Measurements from ENCODE around the gene PLEKHH1.

Gene PLEKHH1

GRCh38 chr14:67532998-67533753, at the start of gene PLEKHH1:
Gene PLEKHH1 (plus strand): TSS chr14:67533290. CDS start chr14:67541868, 8,578 bp downstream.
- FAIRE-seq = no peak

- no peak for FAIRE-seq
Measured at GRCh38 chr14:67483579-67484285, 49.4 kb upstream of the PLEKHH1 start.

GRCh38 chr14:67485501-67486095, 47.5 kb upstream of the PLEKHH1 start:
- FAIRE-seq = no peak

GRCh38 chr14:67486890-67487289, 46.2 kb upstream of the PLEKHH1 start:
- no peak for FAIRE-seq

- no peak for FAIRE-seq
Measured at GRCh38 chr14:67487332-67487731, 45.8 kb upstream of the PLEKHH1 start.

- no peak for FAIRE-seq
Measured at GRCh38 chr14:67487937-67488893, 44.9 kb upstream of the PLEKHH1 start, which contains the start of gene TMEM229B. Gene TMEM229B (minus strand): TSS chr14:67488721. CDS start chr14:67473923, 14,798 bp downstream.

GRCh38 chr14:67490196-67490595, 42.9 kb upstream of the PLEKHH1 start:
- FAIRE-seq = no peak

- no peak for FAIRE-seq
Measured at GRCh38 chr14:67491285-67491684, 41.8 kb upstream of the PLEKHH1 start.

- peak; percentile 30 for FAIRE-seq
Measured at GRCh38 chr14:67491741-67492507, 41.2 kb upstream of the PLEKHH1 start.

GRCh38 chr14:67492538-67492937, 40.6 kb upstream of the PLEKHH1 start:
- FAIRE-seq = no peak

- FAIRE-seq = no peak
Measured at GRCh38 chr14:67493092-67493717, 39.9 kb upstream of the PLEKHH1 start.

- FAIRE-seq = no peak
Measured at GRCh38 chr14:67495827-67496226, 37.3 kb upstream of the PLEKHH1 start.

- no peak for FAIRE-seq
Measured at GRCh38 chr14:67497216-67497615, 35.9 kb upstream of the PLEKHH1 start.

GRCh38 chr14:67497716-67498115, 35.4 kb upstream of the PLEKHH1 start:
- no peak for FAIRE-seq

- FAIRE-seq = no peak
Measured at GRCh38 chr14:67500981-67501380, 32.1 kb upstream of the PLEKHH1 start.

- no peak for FAIRE-seq
Measured at GRCh38 chr14:67501670-67502069, 31.4 kb upstream of the PLEKHH1 start.

- no peak for FAIRE-seq
Measured at GRCh38 chr14:67502867-67503266, 30.2 kb upstream of the PLEKHH1 start.

- FAIRE-seq = no peak
Measured at GRCh38 chr14:67503331-67503730, 29.8 kb upstream of the PLEKHH1 start.

- no peak for FAIRE-seq
Measured at GRCh38 chr14:67505254-67505653, 27.8 kb upstream of the PLEKHH1 start.

- no peak for FAIRE-seq
Measured at GRCh38 chr14:67508956-67509355, 24.1 kb upstream of the PLEKHH1 start.

- no peak for FAIRE-seq
Measured at GRCh38 chr14:67510121-67510520, 23.0 kb upstream of the PLEKHH1 start.
